HL-60 (cell line): ENCODE results near the gene CRIM1.

Experiments used
- DNase-seq, 2 experiments: peaks; one replicate each; pipeline ENCODE4 v3.0.0-alpha.2; 2010 to 2020; ENCODE audit warnings: low read depth in 1 of 2, low spot score in 1 of 2
- H3K27ac ChIP-seq: fragments of 250-450 bp; sonication (Bioruptor Pico); replicated peaks from 2 replicates; pipeline ENCODE4 v1.5.1; 2020; ENCODE audit warnings: mild to moderate bottlenecking, moderate library complexity
- H3K27me3 ChIP-seq: fragments of 250-450 bp; sonication (Bioruptor Pico); 2 replicates; pipeline ENCODE4 v1.5.1; 2021; ENCODE audit warnings: mild to moderate bottlenecking, moderate library complexity; ENCODE audit not compliant: insufficient read depth, poor library complexity, severe bottlenecking
- H3K4me3 ChIP-seq: replicated peaks from 2 replicates; pipeline ENCODE4 v1.5.1; 2011; ENCODE audit warnings: mild to moderate bottlenecking, control low read depth, low read length; ENCODE audit not compliant: insufficient read depth
- GABPA ChIP-seq: IDR thresholded peaks from 2 replicates; pipeline ENCODE4 v1.6.1; 2012; ENCODE audit warnings: low read depth
- POLR2AphosphoS5 ChIP-seq: IDR thresholded peaks from 2 replicates; pipeline ENCODE4 v1.6.1; 2012; ENCODE audit warnings: low read depth
- SPI1 ChIP-seq: IDR thresholded peaks from 2 replicates; pipeline ENCODE4 v1.6.1; 2012; ENCODE audit warnings: low read depth, mild to moderate bottlenecking, borderline replicate concordance
- TF ChIP-seq, protein P1 (sequence below): IDR thresholded peaks from 2 replicates; pipeline ENCODE4 v1.6.1; 2012; ENCODE audit warnings: low read depth; ENCODE audit not compliant: insufficient replicate concordance
- TF ChIP-seq, protein P2 (sequence below): IDR thresholded peaks from one replicate; pipeline ENCODE4 v1.5.1; 2011; ENCODE audit warnings: low read length, control low read depth, inconsistent platforms; ENCODE audit not compliant: insufficient read depth

Gene CRIM1

GRCh38 chr2:36582951-36583350 lies 227.4 kb downstream of the CRIM1 start:
- TF ChIP-seq, protein P1, sequence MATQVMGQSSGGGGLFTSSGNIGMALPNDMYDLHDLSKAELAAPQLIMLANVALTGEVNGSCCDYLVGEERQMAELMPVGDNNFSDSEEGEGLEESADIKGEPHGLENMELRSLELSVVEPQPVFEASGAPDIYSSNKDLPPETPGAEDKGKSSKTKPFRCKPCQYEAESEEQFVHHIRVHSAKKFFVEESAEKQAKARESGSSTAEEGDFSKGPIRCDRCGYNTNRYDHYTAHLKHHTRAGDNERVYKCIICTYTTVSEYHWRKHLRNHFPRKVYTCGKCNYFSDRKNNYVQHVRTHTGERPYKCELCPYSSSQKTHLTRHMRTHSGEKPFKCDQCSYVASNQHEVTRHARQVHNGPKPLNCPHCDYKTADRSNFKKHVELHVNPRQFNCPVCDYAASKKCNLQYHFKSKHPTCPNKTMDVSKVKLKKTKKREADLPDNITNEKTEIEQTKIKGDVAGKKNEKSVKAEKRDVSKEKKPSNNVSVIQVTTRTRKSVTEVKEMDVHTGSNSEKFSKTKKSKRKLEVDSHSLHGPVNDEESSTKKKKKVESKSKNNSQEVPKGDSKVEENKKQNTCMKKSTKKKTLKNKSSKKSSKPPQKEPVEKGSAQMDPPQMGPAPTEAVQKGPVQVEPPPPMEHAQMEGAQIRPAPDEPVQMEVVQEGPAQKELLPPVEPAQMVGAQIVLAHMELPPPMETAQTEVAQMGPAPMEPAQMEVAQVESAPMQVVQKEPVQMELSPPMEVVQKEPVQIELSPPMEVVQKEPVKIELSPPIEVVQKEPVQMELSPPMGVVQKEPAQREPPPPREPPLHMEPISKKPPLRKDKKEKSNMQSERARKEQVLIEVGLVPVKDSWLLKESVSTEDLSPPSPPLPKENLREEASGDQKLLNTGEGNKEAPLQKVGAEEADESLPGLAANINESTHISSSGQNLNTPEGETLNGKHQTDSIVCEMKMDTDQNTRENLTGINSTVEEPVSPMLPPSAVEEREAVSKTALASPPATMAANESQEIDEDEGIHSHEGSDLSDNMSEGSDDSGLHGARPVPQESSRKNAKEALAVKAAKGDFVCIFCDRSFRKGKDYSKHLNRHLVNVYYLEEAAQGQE = no peak
- TF ChIP-seq POLR2AphosphoS5 (no peak), GABPA (no peak), SPI1 (no peak)
- TF ChIP-seq, protein P2, sequence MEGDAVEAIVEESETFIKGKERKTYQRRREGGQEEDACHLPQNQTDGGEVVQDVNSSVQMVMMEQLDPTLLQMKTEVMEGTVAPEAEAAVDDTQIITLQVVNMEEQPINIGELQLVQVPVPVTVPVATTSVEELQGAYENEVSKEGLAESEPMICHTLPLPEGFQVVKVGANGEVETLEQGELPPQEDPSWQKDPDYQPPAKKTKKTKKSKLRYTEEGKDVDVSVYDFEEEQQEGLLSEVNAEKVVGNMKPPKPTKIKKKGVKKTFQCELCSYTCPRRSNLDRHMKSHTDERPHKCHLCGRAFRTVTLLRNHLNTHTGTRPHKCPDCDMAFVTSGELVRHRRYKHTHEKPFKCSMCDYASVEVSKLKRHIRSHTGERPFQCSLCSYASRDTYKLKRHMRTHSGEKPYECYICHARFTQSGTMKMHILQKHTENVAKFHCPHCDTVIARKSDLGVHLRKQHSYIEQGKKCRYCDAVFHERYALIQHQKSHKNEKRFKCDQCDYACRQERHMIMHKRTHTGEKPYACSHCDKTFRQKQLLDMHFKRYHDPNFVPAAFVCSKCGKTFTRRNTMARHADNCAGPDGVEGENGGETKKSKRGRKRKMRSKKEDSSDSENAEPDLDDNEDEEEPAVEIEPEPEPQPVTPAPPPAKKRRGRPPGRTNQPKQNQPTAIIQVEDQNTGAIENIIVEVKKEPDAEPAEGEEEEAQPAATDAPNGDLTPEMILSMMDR = no peak
- H3K27ac ChIP-seq = no peak overlapping the region
- H3K4me3 ChIP-seq = no peak overlapping the region
- no peak for DNase-seq
- H3K27me3 ChIP-seq = no peaks in the 10 kb centered on the region

- no peaks in the 10 kb centered on the region for H3K27me3 ChIP-seq
- TF ChIP-seq POLR2AphosphoS5 = no peak
- TF ChIP-seq, protein P2 = no peak
- TF ChIP-seq GABPA = no peak
- TF ChIP-seq, protein P1 = no peak
- TF ChIP-seq SPI1 = no peak
- H3K27ac ChIP-seq = no peak overlapping the region
- no peak for DNase-seq
- no peak overlapping the region for H3K4me3 ChIP-seq
Measured at GRCh38 chr2:36584148-36584794, 228.7 kb downstream of the CRIM1 start.

DNA sequence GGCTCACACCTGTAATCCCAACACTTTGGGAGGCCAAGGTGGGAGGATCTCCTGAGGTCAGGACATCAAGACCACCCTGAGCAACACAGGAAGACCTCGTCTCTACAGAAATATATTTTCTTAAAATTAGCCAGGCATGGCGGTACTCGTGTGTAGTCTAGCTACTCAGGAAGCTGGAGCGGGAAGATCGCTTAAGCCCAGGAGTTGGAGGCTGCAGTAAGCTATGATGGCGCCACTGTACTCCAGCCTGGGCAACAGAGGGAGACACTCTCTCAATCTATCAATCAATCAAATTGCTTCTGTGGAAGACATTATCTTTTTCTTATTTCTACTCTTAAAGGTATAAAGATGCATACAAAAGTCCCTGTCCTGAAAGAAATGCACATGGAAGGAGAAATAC lies 231.1 kb downstream of the CRIM1 start:
- no peaks in the 10 kb centered on the region for H3K27me3 ChIP-seq
- H3K4me3 ChIP-seq = no peak overlapping the region
- TF ChIP-seq SPI1 (no peak), POLR2AphosphoS5 (no peak), GABPA (no peak)
- TF ChIP-seq, protein P1 = no peak
- TF ChIP-seq, protein P2 = no peak

More for the DNA sequence above, 231.1 kb downstream of the CRIM1 start:
- no peak for DNase-seq
- no peak overlapping the region for H3K27ac ChIP-seq
